Activated naive CD4-positive, alpha-beta T cell treated with anti-CD3 and anti-CD28 coated beads, Interleukin-2, amount 50 U/mL, for 16 hours (primary cell): Measurements from ENCODE around the gene TMEM126B.
"Not testable (repeated sequence)": the region's sequence is repeated elsewhere in the genome, so short reads cannot be mapped to it uniquely, and the experiment has no call there.

Experiments
- DNase-seq: peaks from one replicate; pipeline ENCODE4 v3.0.0-alpha.2; 2020

The TMEM126B gene

GRCh38 chr11:85651118-85651517 lies 22.7 kb downstream of the TMEM126B start:
- no peak for DNase-seq

DNA sequence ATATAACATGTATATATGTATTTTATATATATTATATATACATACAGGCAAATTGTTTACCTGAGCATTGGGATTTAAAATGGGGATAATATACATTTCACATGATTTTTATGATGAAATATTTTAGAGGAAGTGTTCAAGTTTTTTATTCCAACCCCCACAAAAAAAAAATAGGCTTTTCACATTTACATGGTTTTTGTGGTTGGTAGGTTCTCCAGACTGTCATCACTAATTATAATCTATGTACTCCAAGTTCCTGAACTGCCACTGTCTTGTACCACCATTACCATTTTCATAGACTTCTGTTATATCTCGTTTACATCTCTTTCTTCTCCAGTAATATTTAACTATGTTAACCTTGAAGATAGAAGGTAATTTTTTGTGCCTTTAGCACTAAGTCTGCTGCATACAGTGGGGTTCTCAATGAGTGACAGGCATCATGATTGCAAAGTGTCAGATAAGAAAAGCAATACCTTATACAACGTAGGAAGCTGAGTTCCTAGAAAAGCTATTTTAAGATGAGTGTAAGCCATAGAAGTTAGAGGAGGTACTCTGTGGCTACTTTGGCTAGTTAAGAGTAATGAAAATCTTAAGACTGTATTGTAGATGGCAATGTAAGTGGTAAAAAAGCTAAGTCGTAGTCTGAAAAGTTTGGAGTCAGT lies 24.5 kb downstream of the TMEM126B start:
- no peak for DNase-seq

GRCh38 chr11:85654343-85654742 lies 25.9 kb downstream of the TMEM126B start:
- not testable (repeated sequence) for DNase-seq

DNA sequence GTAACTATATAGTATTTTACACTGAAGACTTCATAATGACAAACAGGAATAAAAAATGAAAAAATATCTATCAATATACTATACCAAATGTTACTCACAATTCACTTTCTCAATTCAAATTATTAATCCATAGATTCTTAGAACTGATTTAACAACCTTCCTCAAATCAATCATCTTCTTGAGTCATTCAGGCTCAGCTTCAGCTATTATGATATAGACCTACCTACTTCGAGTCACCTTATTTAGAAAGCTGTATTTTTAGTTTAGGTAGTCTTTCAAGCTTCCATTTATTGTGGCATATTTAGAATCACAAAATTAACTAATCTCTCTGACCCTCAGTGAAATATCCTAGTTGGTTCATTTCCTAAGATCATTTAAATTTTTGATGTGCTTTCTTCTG lies 28.4 kb downstream of the TMEM126B start:
- DNase-seq: no peak

GRCh38 chr11:85658180-85658579 lies 29.8 kb downstream of the TMEM126B start:
- no peak for DNase-seq

- DNase-seq: no peak
Measured at GRCh38 chr11:85661972-85662664, 33.7 kb downstream of the TMEM126B start.

- DNase-seq: no peak
Measured at GRCh38 chr11:85663080-85663752, 34.8 kb downstream of the TMEM126B start.

- peak; percentile 91 for DNase-seq
Measured at GRCh38 chr11:85663753-85664614, 35.6 kb downstream of the TMEM126B start.

- peak; percentile 93 for DNase-seq
Measured at GRCh38 chr11:85664615-85665481, 36.5 kb downstream of the TMEM126B start, which contains the start of gene CREBZF. Gene CREBZF (minus strand): TSS chr11:85665129. CDS start chr11:85664875, 254 bp downstream.

GRCh38 chr11:85665733-85666132 lies 37.3 kb downstream of the TMEM126B start:
- DNase-seq: no peak

- DNase-seq: no peak
Measured at GRCh38 chr11:85666687-85667086, 38.3 kb downstream of the TMEM126B start.

- no peak for DNase-seq
Measured at GRCh38 chr11:85668157-85668556, 39.8 kb downstream of the TMEM126B start.

DNA sequence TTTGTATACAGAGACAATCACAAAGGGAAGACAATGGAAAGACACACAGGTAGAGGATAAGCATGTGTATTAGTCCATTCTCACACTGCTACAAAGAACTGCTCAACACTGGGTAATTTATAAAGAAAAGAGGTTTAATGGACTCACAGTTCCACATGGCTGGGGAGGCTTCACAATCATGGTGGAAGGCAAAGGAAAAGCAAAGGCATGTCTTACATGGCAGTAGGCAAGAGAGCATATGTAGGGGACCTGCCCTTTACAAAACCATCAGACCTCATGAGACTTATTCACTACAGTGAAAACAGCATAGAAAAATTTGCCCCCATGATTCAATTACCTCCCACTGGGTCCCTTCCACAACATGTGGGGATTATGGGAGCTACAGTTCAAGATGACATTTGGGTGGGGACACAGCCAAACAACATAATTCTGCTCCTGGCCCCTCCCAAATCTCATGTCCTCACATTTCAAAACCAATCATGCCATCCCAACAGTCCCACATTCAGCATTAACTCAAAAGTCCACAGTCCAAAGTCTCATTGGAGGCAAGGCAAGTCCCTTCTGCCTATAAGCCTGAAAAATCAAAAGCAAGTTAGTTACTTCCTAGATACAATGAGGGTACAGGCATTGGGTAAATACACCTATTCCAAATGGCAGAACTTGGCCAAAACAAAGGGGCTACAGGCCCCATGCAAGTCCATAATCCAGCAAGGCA lies 42.7 kb downstream of the TMEM126B start:
- DNase-seq: not testable (repeated sequence)

DNA sequence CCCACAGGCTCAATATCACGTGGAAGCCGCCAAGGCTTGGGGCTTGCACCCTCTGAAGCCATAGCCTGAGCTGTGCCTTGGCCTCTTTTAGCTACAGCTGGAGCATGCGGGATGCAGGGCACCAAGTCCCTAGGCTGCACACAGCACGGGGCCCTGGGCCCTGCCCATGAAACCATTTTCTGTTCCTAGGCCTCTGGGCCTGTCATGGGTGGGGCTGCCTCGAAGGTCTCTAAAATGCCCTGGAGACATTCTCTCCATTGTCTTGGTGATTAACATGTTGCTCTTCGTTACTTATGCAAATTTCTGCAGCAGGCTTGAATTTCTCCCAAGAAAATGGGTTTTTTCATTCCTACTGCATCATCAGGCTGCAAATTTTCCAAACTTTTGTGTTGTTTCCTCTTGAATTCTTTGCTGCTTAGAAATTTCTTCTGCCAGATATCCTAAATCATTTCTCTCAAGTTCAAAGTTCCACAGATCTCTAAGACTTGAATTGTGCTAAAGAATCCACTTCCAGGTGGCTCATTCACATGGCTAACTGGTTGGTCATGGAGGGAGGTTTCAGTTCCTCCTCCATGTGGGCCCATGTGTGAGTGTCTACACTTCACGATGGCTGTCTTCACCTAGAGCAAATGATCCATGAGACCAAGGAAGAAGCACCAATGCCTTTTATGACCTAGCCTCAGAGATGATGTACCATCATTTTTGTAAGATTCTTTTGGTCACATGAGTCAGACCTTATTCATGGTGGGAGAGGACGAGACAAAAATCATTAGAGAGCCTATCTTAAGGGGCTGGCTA lies 43.9 kb downstream of the TMEM126B start:
- DNase-seq: no peak

DNA sequence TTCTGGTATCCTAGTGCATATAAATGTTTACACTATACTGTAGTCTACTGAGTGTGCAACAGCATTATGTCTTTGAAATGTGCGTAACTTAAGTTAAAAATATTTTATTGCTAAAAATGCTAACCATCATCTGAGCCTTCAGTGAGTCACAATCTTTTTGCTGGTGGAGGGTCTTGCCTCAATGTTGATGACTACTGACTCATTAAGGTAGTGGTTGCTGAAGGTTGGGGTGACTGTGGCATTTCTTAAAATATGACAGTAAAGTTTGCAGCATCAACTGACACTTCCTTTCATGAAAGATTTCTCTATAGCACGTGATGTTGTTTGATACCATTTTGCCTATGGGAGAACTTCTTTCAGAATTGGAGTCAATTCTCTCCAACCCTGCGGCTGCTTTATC lies 45.0 kb downstream of the TMEM126B start:
- no peak for DNase-seq

GRCh38 chr11:85679576-85679975 lies 51.2 kb downstream of the TMEM126B start:
- no peak for DNase-seq

DNA sequence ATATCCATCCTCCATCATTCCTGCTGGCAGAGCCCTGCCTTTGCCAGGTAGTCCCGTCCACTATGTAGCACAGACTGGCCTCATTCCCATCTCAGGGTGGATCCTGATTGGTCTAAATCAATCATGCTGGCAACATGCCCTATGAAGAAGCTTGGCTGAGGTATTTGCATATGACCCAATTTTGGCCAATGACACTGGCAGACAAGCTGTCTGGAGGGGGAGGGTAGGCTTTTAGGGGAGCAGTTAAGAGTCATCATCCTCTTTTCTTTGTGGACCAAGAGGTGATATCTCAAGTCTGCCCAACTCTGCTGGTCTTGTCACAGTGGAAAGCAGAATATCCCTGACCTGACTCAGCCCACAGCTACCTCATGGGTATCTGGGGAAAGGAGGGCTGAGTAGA lies 52.5 kb downstream of the TMEM126B start:
- DNase-seq: no peak

GRCh38 chr11:85682330-85683305 lies 54.2 kb downstream of the TMEM126B start:
- DNase-seq: peak; percentile 73
